ENCODE data around the gene ANKS3.

DNA sequence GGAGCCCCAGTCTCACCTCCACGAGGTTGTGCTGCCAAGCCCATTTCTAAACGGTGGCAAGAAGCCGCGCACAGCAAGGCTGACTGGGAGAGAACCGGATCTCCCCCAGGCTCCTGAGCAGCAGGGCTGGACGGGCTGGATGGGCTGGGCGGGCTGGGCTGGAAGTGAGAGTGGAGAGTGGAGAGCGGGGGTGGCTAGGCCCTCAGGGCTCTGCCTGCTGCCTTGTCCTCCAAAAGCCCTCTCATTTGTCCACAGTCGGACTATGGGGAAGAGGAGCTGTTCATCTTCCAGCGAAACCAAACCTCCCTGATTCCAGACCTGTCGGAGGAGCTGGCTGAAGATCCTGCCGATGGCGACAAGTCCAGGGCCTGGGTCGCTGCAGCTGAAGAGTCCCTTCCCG is 3.5 kb upstream of the ANKS3 start:
- TF ChIP-seq RAD51 (IDR thresholded peaks at IDR 0.05) (no peak), ZNF592 (IDR thresholded peaks at IDR 0.05) (no peak), REST (IDR thresholded peaks at IDR 0.05; ENCODE audit: low read depth, low read length) (no peak), EZH2 (IDR thresholded peaks at IDR 0.05; ENCODE audit: borderline replicate concordance, control insufficient read depth, low read depth, low read length) (no peak)
- TF ChIP-seq, protein P1, sequence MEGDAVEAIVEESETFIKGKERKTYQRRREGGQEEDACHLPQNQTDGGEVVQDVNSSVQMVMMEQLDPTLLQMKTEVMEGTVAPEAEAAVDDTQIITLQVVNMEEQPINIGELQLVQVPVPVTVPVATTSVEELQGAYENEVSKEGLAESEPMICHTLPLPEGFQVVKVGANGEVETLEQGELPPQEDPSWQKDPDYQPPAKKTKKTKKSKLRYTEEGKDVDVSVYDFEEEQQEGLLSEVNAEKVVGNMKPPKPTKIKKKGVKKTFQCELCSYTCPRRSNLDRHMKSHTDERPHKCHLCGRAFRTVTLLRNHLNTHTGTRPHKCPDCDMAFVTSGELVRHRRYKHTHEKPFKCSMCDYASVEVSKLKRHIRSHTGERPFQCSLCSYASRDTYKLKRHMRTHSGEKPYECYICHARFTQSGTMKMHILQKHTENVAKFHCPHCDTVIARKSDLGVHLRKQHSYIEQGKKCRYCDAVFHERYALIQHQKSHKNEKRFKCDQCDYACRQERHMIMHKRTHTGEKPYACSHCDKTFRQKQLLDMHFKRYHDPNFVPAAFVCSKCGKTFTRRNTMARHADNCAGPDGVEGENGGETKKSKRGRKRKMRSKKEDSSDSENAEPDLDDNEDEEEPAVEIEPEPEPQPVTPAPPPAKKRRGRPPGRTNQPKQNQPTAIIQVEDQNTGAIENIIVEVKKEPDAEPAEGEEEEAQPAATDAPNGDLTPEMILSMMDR (IDR thresholded peaks at IDR 0.05 in 2 of 3, conservative IDR thresholded peaks at IDR 0.05 in 1 of 3; ENCODE audit: control insufficient read depth in 2 of 3, extremely low read depth in 1 of 3, insufficient read depth in 1 of 3, low read depth in 3 of 3, low read length in 3 of 3), result no peak
